CD1c-positive myeloid dendritic cell (primary cell): Measurements from ENCODE around the gene IARS2.
"Not testable (repeated sequence)": the region's sequence is repeated elsewhere in the genome, so short reads cannot be mapped to it uniquely, and the experiment has no call there.

Experiments used
- DNase-seq: peaks from one replicate; pipeline ENCODE4 v3.0.0-alpha.2; 2016; ENCODE audit errors: extremely low spot score

The IARS2 gene

GRCh38 chr1:220164517-220164916 is 70.6 kb downstream of the IARS2 start:
- no peak for DNase-seq

GRCh38 chr1:220166853-220167252 is 72.9 kb downstream of the IARS2 start:
- no peak for DNase-seq

GRCh38 chr1:220169887-220170286 is 76.0 kb downstream of the IARS2 start:
- not testable (repeated sequence) for DNase-seq

GRCh38 chr1:220170836-220171526 is 77.0 kb downstream of the IARS2 start:
- DNase-seq = no peak

GRCh38 chr1:220176540-220176939 is 82.6 kb downstream of the IARS2 start:
- no peak for DNase-seq

- DNase-seq = no peak
Measured at GRCh38 chr1:220182111-220182510, 88.2 kb downstream of the IARS2 start.

GRCh38 chr1:220182656-220183055 is 88.7 kb downstream of the IARS2 start:
- DNase-seq = no peak

- no peak for DNase-seq
Measured at GRCh38 chr1:220184506-220184905, 90.6 kb downstream of the IARS2 start.

GRCh38 chr1:220186752-220187151 is 92.8 kb downstream of the IARS2 start:
- no peak for DNase-seq

GRCh38 chr1:220188538-220188937 is 94.6 kb downstream of the IARS2 start:
- no peak for DNase-seq

- peak; percentile 16 for DNase-seq
Measured at GRCh38 chr1:220189750-220190347, 95.9 kb downstream of the IARS2 start.

GRCh38 chr1:220195701-220196100 is 101.8 kb downstream of the IARS2 start:
- no peak for DNase-seq
